SK-N-DZ (cell line): ENCODE results near the gene PSMB5.

Experiments used
- DNase-seq: peaks from one replicate; pipeline ENCODE4 v3.0.0-alpha.2; 2015; ENCODE audit warnings: low spot score

PSMB5 gene

GRCh38 chr14:23043754-23044153 lies 9.1 kb upstream of the PSMB5 start:
- peak; percentile 60 for DNase-seq

DNA sequence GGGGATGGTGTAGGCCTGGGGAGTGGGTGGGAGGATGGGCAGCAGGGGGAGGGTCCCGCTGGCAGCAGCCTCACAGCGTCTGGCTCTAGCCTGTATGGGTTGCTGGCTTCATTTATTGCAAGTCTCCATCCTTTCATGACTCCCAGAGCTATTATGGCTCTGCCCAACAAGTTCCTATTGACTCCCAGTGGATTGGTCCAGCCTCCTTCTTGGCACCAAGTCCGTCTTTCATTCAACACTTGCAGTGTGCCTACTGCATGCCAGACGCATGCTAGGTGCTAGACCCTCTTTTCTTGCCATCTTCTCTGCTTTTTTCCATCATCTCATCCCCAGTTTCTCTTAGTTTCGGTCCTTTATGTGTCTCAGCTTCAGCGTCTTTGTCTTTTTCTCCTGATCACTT lies 8.4 kb upstream of the PSMB5 start:
- DNase-seq: no peak

- DNase-seq: no peak
Measured at GRCh38 chr14:23042162-23042965, 7.7 kb upstream of the PSMB5 start, which contains the start of gene PSMB11. Gene PSMB11 (plus strand): TSS chr14:23042212. CDS start chr14:23042226, 14 bp downstream.

DNA sequence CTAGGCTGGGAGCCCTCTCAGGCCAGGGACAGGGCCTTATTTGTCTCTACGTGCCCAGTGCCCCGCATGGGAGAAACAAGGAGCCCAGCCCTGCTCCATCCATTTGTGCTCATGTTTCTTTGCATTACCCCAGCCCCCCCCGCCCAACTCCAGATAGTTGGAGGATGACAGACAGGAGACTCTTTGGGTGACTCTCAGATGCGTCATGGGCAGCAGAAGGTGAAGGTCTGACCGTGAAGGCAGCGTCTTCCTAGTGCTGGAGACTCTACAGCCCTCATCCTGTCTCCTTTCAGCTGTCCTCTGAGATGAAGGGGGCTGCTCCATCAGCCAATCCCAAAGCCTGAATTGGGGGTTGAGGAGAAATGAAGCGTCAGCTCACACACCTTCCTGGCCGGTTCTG lies 7.0 kb upstream of the PSMB5 start:
- DNase-seq: no peak

DNA sequence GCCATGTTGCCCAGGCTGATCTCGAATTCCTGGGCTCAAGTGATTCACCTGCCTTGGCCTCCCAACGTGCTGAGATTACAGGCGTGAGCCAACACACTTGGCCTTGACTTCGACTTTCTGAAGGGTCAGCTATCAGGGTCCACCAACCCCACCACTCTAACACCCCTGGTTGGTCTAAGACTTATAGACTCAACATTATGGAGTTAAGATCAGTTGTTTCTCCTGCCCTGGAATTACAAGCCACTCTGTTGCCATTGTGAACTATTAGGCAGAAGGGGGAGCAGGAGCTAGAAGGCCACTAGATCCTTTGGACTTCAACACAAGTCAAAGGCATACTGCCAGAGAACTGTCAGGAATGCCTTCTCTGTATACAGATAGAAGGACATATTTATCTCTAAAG lies 5.4 kb upstream of the PSMB5 start:
- no peak for DNase-seq

GRCh38 chr14:23035303-23036144 lies 824 bp upstream of the PSMB5 start:
- no peak for DNase-seq

- DNase-seq: no peak
Measured at GRCh38 chr14:23033801-23034497, 751 bp downstream of the PSMB5 start.

- DNase-seq: no peak
Measured at GRCh38 chr14:23033251-23033727, 1.4 kb downstream of the PSMB5 start.

GRCh38 chr14:23030936-23031335 lies 3.8 kb downstream of the PSMB5 start:
- no peak for DNase-seq

DNA sequence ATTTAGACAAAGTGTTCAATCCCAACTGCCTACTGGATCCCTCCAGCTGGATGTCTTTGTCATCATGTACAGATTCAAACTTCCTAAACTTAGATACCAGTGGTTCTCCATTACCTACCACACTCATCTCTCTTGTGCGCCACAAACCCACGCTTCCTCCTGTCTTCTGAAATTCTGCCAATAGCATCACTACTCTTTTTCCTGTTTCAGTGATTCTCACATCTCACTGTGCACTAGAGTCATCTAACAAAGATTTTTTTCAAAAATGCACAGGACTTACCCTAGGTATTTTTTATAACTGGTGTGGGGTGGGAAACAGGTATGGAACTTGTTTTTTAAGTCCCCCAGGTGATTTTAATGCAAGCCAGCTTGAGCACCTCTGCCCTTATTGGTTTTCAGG lies 5.9 kb downstream of the PSMB5 start:
- DNase-seq: no peak

DNA sequence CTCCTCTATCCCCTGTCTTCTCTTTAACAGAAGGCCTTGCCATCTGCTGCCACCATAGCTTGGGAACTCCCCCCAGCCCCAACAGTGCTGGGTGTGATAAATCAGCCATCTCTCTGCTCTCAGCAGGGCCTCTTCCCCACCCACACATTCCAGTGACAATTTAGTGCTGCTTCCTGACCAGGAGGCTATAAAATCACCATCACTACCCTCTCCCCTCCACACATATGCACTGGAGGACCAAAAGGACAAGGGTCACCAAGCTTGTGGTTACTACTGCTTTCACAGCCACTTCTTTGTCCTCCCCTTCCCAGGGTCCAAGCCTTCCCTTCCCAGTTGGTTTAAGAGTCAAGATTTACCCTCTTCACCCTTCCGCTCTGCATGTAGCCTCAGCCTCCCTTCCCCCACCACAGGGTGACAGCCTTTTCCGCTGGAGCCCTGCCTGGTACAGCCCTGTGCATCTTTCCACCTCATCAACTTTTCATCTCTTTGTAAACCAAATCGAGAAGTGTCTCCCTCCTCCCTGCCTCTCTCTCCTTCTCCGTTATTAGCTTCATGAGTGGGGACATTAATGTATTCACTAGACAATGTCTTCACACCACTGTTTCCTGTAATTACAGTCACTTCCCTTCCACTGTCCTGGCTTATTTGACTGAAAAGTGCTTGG lies 9.4 kb downstream of the PSMB5 start:
- DNase-seq: peak; percentile 65

- peak; percentile 80 for DNase-seq
Measured at GRCh38 chr14:23024612-23025075, 10.1 kb downstream of the PSMB5 start.

DNA sequence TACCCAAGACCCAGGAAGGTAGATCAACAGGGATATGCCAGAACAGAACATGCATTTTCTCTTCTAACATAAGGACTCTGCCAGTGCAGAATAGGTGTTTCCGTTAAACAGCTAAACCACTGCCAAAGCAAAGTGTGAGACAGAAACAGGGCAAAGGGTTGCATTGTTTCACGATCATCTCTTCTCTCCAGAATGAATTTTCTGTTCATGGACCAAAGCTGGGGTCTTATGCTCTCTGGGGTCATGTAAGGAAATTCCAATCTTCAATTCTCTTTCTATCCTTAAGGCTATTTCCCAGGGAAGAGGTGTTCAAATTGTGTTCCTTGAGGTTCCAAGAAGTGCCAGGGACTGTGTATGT lies 10.9 kb downstream of the PSMB5 start:
- no peak for DNase-seq

DNA sequence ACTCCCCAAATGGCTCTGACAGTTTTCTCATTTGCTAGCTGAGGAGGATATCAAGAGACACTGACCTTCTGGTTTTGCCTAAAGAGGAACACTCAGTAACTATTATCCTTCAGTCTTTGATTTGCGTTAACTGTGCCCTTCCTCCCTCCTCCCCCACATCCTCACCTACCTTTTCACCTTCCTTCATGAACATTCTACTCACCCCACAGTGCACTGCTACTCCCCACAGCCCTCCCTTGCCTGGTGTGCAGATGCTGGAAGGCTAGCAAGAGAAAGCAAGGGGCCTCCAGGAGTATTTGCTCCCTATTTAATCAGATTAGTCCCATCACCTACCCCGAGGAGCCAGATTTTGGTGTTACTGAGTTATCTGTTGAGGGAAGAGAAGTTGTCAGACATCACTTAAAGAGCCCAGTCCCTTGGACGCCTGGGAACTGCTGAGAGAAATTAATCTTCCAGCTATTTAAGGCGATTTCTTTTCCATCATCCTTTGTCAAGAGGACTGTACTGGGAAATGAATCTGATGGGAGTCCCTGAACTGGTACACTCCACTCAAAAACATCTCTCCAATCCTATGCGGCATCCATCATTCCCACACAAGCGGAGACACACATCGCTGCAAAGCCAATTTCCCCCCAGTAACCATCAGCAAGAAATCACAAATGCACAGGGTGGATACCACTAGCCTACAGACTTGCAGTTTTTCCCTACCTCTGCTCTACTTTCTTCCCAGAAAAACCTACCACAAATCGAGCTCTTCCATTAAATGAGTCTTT lies 11.5 kb downstream of the PSMB5 start:
- DNase-seq: no peak

DNA sequence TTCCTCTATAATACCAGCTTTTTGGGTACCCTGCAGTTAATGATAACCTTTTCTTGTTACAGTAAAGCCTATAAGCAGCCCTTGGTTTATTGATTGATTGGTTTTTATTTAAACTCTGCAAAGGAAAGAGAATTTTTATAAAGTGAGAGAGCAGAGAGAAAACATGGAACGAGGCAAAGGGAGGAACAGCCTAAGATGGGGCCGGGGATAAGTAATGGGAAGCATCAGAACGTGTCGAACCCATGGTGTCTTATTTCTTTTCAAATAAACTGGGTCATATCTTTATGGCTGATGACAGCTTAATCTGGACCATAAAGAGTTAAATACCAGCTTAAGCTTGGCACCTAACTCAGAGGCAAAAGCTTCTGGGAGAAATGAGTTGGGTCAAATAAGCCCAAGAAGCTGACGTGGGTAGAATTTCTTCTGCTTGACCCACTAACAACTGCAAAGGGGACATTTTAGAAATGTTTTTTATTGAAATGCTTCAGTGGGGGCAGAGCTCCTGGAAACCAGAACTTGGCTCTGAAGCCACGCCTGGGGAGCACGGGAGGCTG lies 12.7 kb downstream of the PSMB5 start:
- DNase-seq: no peak

GRCh38 chr14:23021434-23021833 lies 13.3 kb downstream of the PSMB5 start:
- DNase-seq: peak; percentile 41

DNA sequence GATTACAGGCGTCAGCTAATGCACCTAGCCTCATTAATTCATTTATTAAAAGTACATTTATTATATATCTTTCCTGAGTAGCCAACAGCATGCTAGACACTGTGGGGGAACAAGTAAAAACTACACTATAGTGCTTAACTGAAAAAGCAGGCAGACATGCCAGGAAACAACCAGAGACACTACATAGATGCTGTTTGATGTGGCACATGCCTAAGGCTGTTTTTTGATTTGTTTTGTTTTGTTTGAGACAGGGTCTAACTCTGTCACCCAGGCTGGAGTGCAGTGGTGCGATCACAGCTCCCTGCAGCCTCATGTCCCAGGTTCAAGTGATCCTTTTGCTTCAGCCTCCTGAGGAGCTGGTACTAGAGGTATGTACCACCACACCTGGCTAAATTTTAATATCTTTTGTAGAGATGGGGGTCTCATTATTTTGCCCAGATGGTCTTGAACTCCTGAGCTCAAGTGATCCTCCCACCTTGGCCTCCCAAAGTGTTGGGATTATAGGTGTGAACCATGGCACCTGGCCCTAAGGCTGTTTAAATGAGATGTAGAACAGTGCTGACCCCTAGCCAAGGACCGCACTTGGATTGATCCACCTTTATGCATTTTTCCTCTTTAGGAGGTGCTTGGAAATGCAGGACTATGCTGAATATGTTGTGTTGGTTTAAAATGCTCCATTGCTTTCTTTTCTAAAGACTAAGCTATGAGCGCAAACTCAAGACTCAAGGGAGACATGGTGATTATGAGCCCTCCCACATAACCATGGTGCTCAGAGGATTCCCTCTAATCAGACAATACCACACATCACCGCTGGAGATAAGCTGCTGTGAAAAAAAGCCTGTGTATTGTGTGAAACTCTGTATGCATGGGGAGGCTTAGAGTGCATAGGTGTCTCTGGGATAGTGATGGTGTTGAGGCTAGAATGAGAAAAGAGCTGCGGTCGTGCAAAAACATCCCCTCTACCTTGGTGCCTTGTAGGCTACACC lies 14.3 kb downstream of the PSMB5 start:
- DNase-seq: no peak

GRCh38 chr14:23018107-23018506 lies 16.6 kb downstream of the PSMB5 start:
- no peak for DNase-seq

DNA sequence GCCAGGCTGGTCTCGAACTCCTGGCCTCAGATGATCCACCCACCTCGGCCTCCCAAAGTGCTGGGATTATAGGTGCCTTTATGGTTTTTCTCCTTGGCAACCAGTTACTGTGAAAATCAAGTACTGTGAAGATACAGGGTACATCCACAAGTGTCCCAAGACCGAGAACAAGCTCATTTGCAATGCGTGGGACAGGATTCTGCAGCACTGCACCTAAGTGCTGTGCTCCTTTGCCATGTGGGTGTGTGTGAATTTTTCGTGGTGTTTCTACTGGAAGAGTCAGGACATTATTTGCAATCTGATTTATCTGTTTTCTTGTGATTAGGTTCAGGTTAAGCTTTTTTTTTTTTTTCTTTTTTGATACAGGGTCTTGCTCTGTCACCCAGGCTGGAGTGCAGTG lies 17.6 kb downstream of the PSMB5 start:
- DNase-seq: no peak
